Pancreas (tissue), 10 donors: ENCODE data around the gene C1QTNF8. TPM values are rescaled to one million over a fixed set of nuclear protein-coding genes. Genes with fewer than 3 reads are reported as not detected.

Experiments used
- ATAC-seq, 4 donors: fragments of 200-7000 bp; cut with Tn5 transposase; one replicate each; pipeline versions ENCODE4 v1.8.0 to v1.9.1; 2020; ENCODE audit warnings: mild to moderate bottlenecking in 4 of 4, moderate library complexity in 4 of 4
- DNase-seq, 6 donors: peaks; one replicate each; pipeline ENCODE4 v3.0.0-alpha.2; 2020
- FAIRE-seq: peaks from 2 replicates; lab custom pipeline; 2012; peaks lifted over from hg19 to GRCh38; lab: Jason Lieb, UNC
- H3K27ac ChIP-seq, 4 donors: fragments of 200-600 bp; sonication (generic); 1 replicate in 3 of 4; 2 replicates in 1 of 4; pipeline versions ENCODE4 v1.5.0 to v1.8.0; 2020
- H3K27me3 ChIP-seq, 4 donors: fragments of 200-600 bp; one replicate each; pipeline ENCODE4 v1.8.0; 2021
- H3K36me3 ChIP-seq, 3 donors: fragments of 200-600 bp; sonication (generic) in 1 of 3; one replicate each; pipeline versions ENCODE4 v1.5.0 to v1.8.0; 2020 to 2021
- H3K4me1 ChIP-seq, 3 donors: fragments of 200-600 bp; one replicate each; pipeline ENCODE4 v1.8.0; 2021
- H3K4me3 ChIP-seq, 4 donors: fragments of 200-600 bp; sonication (generic) in 2 of 4; one replicate each; pipeline versions ENCODE4 v1.5.0 to v1.8.0; 2020 to 2021
- H3K9me3 ChIP-seq, 4 donors: fragments of 200-600 bp; one replicate each; pipeline ENCODE4 v1.8.0; 2021
- CTCF ChIP-seq, 4 donors: fragments of 200-600 bp; sonication (generic) in 3 of 4; IDR thresholded peaks; one replicate each; pipeline versions ENCODE4 v1.5.0 to v1.8.0; 2021; ENCODE audit warnings: antibody characterized with exemption in 4 of 4
- WGBS, 2 donors: extraction: QIAGEN DNeasy Blood & Tissue Kit; methylation state at CpG; one replicate each; pipeline ENCODE4 v1.1.7; 2013; 5-methylcytosine and 5-hydroxymethylcytosine counted together
- intact Hi-C, 3 donors: fragments of 100-400 bp; cut with DNase I; formaldehyde crosslinking; loops; one replicate each; pipeline versions ENCODE4 v1.11.1 to v1.14.2; 2022
- polyA plus RNA-seq, 2 donors: library from polyadenylated mRNA; stranded (reverse); fragments of 200-250 nt; gene quantifications; one replicate each; pipeline ENCODE4 v1.2.3, GENCODE V29; 2013
- total RNA-seq, 6 donors: library from RNA; stranded (reverse); fragmentation: NEBNext Ultra II Directional in 4 of 6; extraction: Animal tissue kit (Norgen Biotek cat#: 25700) in 4 of 6; gene quantifications; one replicate each; pipeline versions ENCODE4 v1.2.1 to v1.2.4, GENCODE V29; 2021 to 2023
- donor health status: healthy with polysubstance abuse.
- donor health status: DM: no; HTN: no; CAD: no; lungs with moderate emphysema.
- donor health status: DM: no; HTN: no; CAD: no.
- donor health status: control.
- donor health status: control.
- donor health status: Bipolar disorder and iron deficiency.
- donor health status: DM: yes; HTN: yes; CAD: no.
- donor health status: DM: no; HTN: no; CAD: no.
- donor health status: DM: no; HTN: no; CAD: no.
- donor health status: DM: yes; HTN: yes; CAD: no.

The C1QTNF8 gene
- total and polyA plus RNA-seq, 8 donors = 0.23 TPM; not detected in 7

- Histone ChIP-seq H3K4me3 (no peak overlapping the region), H3K27me3 (peaks cover 0 to 24% (median 4%) of the 10 kb centered on the region in 4 donors), H3K36me3 (no peaks in the 10 kb centered on the region), H3K4me1 (peaks cover 4 to 9% (median 8%) of the 10 kb centered on the region in 3 donors), H3K27ac (no peak overlapping the region), H3K9me3 (no peaks in the 10 kb centered on the region)
- no peak for ATAC-seq
- no peak for DNase-seq
- intact Hi-C loops = no loop called here
- 32 to 36% methylated on average over 15 to 16 of the region's 16 CpGs for WGBS, 2 donors
- no peak for TF ChIP-seq CTCF (IDR thresholded peaks at IDR 0.05)
- FAIRE-seq = no peak
Observed at GRCh38 chr16:1076801-1077576, 19.1 kb downstream of the C1QTNF8 start.

DNA sequence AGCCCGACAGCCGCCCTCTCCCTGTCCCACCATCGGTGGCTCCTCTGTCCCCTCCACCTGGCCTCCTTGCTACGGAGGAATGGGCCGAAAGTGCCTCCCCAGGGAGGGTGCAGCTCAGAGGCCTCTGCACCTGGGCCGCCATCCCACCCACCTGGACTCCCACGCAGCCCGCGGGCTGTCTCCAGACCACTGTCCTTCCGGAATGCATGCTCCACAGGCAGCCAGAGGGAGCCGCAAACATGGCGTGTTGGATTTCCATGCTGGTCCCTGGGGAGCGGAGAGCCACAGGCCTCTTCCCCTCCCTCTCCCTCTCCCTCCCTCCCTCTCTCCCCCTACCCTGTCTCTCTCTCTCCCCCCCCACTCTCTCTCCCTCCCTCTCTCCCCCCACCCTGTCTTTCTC lies 20.5 kb downstream of the C1QTNF8 start:
- no peak for FAIRE-seq

DNA sequence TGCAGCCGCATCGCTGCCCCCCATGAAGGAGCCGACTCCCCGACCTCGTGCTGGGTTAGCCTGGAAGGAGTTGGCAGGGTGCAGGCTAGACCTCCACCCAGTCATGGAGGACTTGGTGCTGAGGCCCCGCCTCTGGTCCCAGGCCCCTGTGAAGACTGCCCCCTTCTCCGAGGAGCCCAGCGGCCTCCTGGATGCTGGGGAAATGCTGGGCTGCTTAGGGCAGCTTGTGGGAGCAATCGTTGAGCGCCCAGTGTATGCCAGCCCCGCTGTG lies 21.7 kb downstream of the C1QTNF8 start:
- H3K27me3 ChIP-seq = peaks cover 0 to 37% (median 4%) of the 10 kb centered on the region in 4 donors

More for the DNA sequence above, 20.5 kb downstream of the C1QTNF8 start:
- Histone ChIP-seq H3K4me3 (no peak overlapping the region), H3K9me3 (no peaks in the 10 kb centered on the region), H3K36me3 (no peaks in the 10 kb centered on the region), H3K27ac (no peak overlapping the region), H3K27me3 (peaks cover 0 to 28% (median 4%) of the 10 kb centered on the region in 4 donors), H3K4me1 (peaks cover 4 to 9% (median 8%) of the 10 kb centered on the region in 3 donors)
- ATAC-seq = no peak
- 73 to 86% methylated on average over 11 to 13 of the region's 13 CpGs for WGBS, 2 donors
- intact Hi-C loops = no loop called here
- DNase-seq = no peak
- TF ChIP-seq CTCF (IDR thresholded peaks at IDR 0.05) = no peak

GRCh38 chr16:1073566-1074378 lies 22.3 kb downstream of the C1QTNF8 start:
- peaks cover 1 to 7% (median 6%) of the 10 kb centered on the region in 3 donors for H3K4me1 ChIP-seq
- no peak overlapping the region for H3K27ac ChIP-seq
- ATAC-seq = no peak
- H3K27me3 ChIP-seq = peaks cover 0 to 42% (median 5%) of the 10 kb centered on the region in 4 donors
- no peaks in the 10 kb centered on the region for H3K36me3 ChIP-seq
- no peak for FAIRE-seq
- intact Hi-C loops = no loop called here
- H3K9me3 ChIP-seq = no peaks in the 10 kb centered on the region
- no peak for DNase-seq
- TF ChIP-seq CTCF (IDR thresholded peaks at IDR 0.05) = no peak
- no peak overlapping the region for H3K4me3 ChIP-seq
- WGBS, 2 donors = 42 to 47% methylated on average over 30 of the region's 30 CpGs

More for the DNA sequence above, 21.7 kb downstream of the C1QTNF8 start:
- no peak overlapping the region for H3K27ac ChIP-seq
- no peak overlapping the region for H3K4me3 ChIP-seq
- H3K9me3 ChIP-seq = no peaks in the 10 kb centered on the region
- peaks cover 4 to 9% (median 8%) of the 10 kb centered on the region in 3 donors for H3K4me1 ChIP-seq
- intact Hi-C loops = no loop called here
- WGBS, 2 donors = 44 to 57% methylated on average over 11 of the region's 11 CpGs
- no peak for FAIRE-seq
- DNase-seq = no peak
- no peak for TF ChIP-seq CTCF (IDR thresholded peaks at IDR 0.05)
- no peaks in the 10 kb centered on the region for H3K36me3 ChIP-seq
- ATAC-seq = no peak
